ENCODE measurements around the gene UMODL1.

- no peak for TF ChIP-seq CTCF (IDR thresholded peaks at IDR 0.05)
- no peak for TF ChIP-seq POLR2A (IDR thresholded peaks at IDR 0.05)
Observed at GRCh38 chr21:42026082-42026435, 45.1 kb upstream of the UMODL1 start.
